Measurements from ENCODE around the gene ABCD2.
"Not testable (repeated sequence)": the region's sequence is repeated elsewhere in the genome, so short reads cannot be mapped to it uniquely, and the experiment has no call there.

Gene ABCD2

DNA sequence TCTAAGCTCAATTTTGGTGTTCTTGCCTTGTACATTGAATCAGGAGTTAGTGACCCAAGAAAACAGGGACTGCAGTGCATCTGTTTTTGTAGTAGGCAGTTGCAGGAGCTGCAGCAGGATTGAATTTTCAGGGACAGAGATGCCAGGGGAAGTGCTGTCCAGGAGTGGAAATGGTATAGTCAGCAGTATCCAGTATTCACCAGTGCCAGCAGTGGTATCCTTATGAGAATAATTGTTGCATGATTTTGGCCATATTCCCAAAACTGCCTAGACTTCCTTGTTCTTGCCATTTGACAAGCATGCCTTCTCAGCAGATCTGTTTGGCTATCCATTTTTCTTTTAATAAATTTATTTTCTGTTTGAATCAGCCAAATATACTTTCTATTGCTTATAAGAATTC, 18.6 kb upstream of the ABCD2 start:
- DNase-seq (ENCODE audit: low spot score): no peak
- no peak overlapping the region for H3K27ac ChIP-seq
- TF ChIP-seq CTCF (conservative IDR thresholded peaks at IDR 0.05; ENCODE audit: low read depth): no peak
- ChIA-PET POLR2A (ENCODE audit: low non-redundant PET) (no interaction called here), CTCF (no interaction called here)

DNA sequence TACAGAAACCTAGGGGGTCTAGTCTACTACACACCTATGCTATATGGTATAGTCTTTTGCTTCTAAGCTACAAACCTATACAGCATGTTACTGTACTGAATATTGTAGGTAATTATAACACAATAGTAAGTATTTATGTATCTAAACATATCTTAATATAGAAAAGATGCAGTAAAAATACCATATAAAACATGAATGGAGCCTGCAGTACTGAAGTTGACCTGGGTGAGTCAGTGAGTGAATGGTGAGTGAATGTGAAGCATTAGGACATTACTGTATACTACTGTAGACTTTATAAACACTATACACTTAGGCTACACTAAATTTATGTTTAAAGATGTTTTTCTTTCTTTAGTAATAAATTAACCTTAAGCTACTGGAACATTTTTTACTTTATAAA, 13.1 kb upstream of the ABCD2 start:
- CTCF ChIA-PET: interaction anchor here (0.6 kb wide), 1 partner anchor 25 kb away, joined by 6 read pairs; no protein-coding TSS in a partner anchor
- H3K27ac ChIP-seq: no peak overlapping the region
- DNase-seq (ENCODE audit: low spot score): no peak
- TF ChIP-seq CTCF (conservative IDR thresholded peaks at IDR 0.05; ENCODE audit: low read depth): no peak
- POLR2A ChIA-PET (ENCODE audit: low non-redundant PET): no interaction called here

- no peak overlapping the region for H3K27ac ChIP-seq
- POLR2A ChIA-PET (ENCODE audit: low non-redundant PET): no interaction called here
These were observed 9.2 kb upstream of the ABCD2 start for GRCh38 chr12:39628836-39629235.

GRCh38 chr12:39627914-39628313, 8.3 kb upstream of the ABCD2 start:
- no peak for TF ChIP-seq CTCF (conservative IDR thresholded peaks at IDR 0.05; ENCODE audit: low read depth)
- no peak for DNase-seq (ENCODE audit: low spot score)
- ChIA-PET POLR2A (ENCODE audit: low non-redundant PET) (no interaction called here), CTCF (interaction anchor here (0.6 kb wide), 1 partner anchor 1289 kb away, joined by 4 read pairs; no protein-coding TSS in a partner anchor)
- no peak overlapping the region for H3K27ac ChIP-seq

More at GRCh38 chr12:39628836-39629235, 9.2 kb upstream of the ABCD2 start:
- no peak for TF ChIP-seq CTCF (conservative IDR thresholded peaks at IDR 0.05; ENCODE audit: low read depth)
- no peak for DNase-seq (ENCODE audit: low spot score)
- CTCF ChIA-PET: no interaction called here

DNA sequence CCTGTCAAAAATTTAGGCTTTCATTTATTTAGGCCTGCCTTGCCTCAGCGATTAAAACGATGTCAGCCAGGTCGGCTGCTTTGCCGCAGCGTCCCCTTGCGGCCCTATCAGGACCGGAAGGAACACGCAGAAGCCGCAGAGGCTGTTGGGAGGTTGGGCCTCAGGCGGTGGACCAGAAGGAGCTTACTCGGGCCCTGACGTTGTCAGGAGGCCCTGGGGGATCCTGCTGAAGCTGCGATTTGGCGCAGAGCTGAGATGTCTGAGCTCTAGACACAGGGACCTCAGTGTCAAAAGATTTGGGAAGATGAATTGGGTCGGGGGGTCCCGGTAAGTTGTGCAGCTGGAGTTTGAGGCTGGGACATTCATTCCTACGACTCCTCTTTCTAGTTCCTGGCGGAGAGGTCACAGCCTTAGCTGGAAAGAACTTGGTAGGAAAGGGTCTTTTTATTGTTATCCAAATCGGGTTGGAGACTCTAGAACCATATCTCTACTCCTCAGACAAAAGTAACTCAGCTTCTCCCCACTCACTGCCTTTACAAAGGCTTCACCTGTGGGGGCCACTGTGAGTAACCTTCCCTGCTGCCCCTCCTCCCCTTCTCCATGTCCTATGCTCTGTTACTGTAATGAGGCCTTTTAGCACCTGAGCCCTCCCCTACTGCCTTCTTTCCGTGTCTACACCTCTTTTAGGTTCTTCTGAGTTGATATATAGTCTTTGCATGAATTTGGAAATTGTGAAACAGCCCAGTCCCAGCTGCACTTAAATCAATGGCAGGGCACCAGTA, 6.6 kb upstream of the ABCD2 start:
- no peak overlapping the region for H3K27ac ChIP-seq
- ChIA-PET POLR2A (ENCODE audit: low non-redundant PET) (no interaction called here), CTCF (interaction anchor here (0.7 kb wide), 1 partner anchor 67 kb away, joined by 3 read pairs; no protein-coding TSS in a partner anchor)
- DNase-seq (ENCODE audit: low spot score): no peak
- TF ChIP-seq CTCF (conservative IDR thresholded peaks at IDR 0.05; ENCODE audit: low read depth): no peak

- DNase-seq (ENCODE audit: low spot score): no peak
- POLR2A ChIA-PET (ENCODE audit: low non-redundant PET): no interaction called here
- no peak for TF ChIP-seq CTCF (conservative IDR thresholded peaks at IDR 0.05; ENCODE audit: low read depth)
- CTCF ChIA-PET: no interaction called here
- no peak overlapping the region for H3K27ac ChIP-seq
These were observed 4.3 kb upstream of the ABCD2 start for GRCh38 chr12:39623919-39624318.

DNA sequence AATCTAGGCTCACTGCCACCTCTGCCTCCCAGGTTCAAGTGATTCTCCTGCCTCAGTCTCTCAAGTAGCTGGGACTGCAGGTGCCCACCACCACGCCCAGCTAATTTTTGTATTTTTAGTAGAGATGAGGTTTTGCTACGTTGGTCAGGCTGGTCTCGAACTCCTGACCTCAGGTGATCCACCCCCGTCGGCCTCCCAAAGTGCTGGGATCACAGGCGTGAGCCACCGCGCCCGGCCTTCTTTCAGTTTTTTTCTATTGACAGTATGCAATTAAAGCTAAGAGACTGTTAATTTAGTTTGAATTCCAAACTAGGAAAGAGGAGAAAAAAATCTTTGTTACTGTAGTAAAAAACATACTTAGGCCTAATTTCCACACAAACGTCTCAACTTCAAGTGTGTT, 3.6 kb upstream of the ABCD2 start:
- H3K27ac ChIP-seq; CTCF ChIA-PET; POLR2A ChIA-PET (ENCODE audit: low non-redundant PET); DNase-seq (ENCODE audit: low spot score): not testable (repeated sequence)
